ENCODE results near the gene SMIM1.

- TF ChIP-seq, protein P1, sequence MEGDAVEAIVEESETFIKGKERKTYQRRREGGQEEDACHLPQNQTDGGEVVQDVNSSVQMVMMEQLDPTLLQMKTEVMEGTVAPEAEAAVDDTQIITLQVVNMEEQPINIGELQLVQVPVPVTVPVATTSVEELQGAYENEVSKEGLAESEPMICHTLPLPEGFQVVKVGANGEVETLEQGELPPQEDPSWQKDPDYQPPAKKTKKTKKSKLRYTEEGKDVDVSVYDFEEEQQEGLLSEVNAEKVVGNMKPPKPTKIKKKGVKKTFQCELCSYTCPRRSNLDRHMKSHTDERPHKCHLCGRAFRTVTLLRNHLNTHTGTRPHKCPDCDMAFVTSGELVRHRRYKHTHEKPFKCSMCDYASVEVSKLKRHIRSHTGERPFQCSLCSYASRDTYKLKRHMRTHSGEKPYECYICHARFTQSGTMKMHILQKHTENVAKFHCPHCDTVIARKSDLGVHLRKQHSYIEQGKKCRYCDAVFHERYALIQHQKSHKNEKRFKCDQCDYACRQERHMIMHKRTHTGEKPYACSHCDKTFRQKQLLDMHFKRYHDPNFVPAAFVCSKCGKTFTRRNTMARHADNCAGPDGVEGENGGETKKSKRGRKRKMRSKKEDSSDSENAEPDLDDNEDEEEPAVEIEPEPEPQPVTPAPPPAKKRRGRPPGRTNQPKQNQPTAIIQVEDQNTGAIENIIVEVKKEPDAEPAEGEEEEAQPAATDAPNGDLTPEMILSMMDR (IDR thresholded peaks at IDR 0.05; ENCODE audit: extremely low read depth in 1 of 2, insufficient read depth in 1 of 2, low read depth in 1 of 2, low read length in 2 of 2): peak; percentile 21 to 31
- TF ChIP-seq POLR2AphosphoS5 (IDR thresholded peaks at IDR 0.05; ENCODE audit: insufficient read depth, low read depth, low read length) (no peak), GATA2 (IDR thresholded peaks at IDR 0.05; ENCODE audit: insufficient read depth, insufficient read length, low read depth, low read length) (no peak), FOS (IDR thresholded peaks at IDR 0.05; ENCODE audit: borderline replicate concordance, insufficient read depth, low read length) (no peak), POLR2A (IDR thresholded peaks at IDR 0.05; ENCODE audit: low read depth, low read length) (no peak), EZH2 (IDR thresholded peaks at IDR 0.05; ENCODE audit: borderline replicate concordance, low read depth, low read length, severe bottlenecking) (no peak)
Measured at GRCh38 chr1:3785456-3786157, 13.1 kb downstream of the SMIM1 start.

Data from endothelial cell of umbilical vein (primary cell).